NCI-H345 treated with DMSO at 0.1 percent for 48 hours (cell line): ENCODE results near the gene VEGFA.

ENCODE experiments used
- DNase-seq: peaks from one replicate; lab custom pipeline; 2025; ENCODE audit not compliant: unreplicated experiment; lab: John Stamatoyannopoulos, UW

Gene VEGFA

DNA sequence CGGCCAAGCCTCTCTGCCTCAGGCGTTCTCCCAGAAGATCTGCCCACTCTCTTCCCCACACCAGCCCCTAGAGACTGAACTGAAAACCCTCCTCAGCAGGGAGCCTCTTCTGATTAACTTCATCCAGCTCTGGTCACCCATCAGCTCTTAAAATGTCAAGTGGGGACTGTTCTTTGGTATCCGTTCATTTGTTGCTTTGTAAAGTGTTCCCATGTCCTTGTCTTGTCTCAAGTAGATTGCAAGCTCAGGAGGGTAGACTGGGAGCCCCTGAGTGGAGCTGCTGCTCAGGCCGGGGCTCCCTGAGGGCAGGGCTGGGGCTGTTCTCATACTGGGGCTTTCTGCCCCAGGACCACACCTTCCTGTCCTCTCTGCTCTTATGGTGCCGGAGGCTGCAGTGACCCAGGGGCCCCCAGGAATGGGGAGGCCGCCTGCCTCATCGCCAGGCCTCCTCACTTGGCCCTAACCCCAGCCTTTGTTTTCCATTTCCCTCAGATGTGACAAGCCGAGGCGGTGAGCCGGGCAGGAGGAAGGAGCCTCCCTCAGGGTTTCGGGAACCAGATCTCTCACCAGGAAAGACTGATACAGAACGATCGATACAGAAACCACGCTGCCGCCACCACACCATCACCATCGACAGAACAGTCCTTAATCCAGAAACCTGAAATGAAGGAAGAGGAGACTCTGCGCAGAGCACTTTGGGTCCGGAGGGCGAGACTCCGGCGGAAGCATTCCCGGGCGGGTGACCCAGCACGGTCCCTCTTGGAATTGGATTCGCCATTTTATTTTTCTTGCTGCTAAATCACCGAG lies 14.2 kb downstream of the VEGFA start:
- DNase-seq = no peak

DNA sequence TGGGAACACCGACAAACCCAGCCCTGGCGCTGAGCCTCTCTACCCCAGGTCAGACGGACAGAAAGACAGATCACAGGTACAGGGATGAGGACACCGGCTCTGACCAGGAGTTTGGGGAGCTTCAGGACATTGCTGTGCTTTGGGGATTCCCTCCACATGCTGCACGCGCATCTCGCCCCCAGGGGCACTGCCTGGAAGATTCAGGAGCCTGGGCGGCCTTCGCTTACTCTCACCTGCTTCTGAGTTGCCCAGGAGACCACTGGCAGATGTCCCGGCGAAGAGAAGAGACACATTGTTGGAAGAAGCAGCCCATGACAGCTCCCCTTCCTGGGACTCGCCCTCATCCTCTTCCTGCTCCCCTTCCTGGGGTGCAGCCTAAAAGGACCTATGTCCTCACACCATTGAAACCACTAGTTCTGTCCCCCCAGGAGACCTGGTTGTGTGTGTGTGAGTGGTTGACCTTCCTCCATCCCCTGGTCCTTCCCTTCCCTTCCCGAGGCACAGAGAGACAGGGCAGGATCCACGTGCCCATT lies 15.3 kb downstream of the VEGFA start:
- DNase-seq = no peak

DNA sequence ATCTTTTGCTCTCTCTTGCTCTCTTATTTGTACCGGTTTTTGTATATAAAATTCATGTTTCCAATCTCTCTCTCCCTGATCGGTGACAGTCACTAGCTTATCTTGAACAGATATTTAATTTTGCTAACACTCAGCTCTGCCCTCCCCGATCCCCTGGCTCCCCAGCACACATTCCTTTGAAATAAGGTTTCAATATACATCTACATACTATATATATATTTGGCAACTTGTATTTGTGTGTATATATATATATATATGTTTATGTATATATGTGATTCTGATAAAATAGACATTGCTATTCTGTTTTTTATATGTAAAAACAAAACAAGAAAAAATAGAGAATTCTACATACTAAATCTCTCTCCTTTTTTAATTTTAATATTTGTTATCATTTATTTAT lies 15.9 kb downstream of the VEGFA start:
- no peak for DNase-seq

DNA sequence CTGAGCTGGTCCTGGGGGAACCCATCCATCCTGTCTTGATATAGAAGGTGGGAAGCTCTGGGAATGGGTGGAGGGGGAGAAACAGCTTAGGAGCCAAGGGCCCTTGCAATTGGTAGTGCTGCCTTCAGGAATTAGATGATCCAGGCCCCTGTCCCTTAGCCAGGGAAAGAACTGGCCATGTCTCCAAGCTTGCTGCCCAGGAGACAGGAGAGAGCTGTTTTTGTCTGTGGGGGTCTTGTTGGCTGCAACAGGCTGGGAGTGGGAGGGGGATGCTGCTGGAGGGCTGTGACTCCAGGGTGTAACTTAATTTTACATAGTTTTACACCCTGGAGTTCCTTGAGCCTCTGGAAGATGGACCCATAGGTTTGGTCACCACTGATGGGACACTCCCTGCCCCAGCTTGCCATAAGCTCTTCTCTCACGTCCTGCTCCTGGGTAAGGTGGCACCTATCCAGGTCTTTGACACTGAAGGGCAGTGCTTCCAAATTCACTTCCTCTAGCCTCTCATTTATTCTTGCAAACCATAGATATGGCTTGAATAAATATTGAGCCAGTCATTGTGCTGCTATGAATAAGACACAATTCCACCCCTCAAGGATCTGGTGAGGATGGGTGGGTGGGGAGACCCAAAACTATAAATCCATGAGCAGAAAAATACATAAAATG lies 16.8 kb downstream of the VEGFA start:
- DNase-seq = no peak

DNA sequence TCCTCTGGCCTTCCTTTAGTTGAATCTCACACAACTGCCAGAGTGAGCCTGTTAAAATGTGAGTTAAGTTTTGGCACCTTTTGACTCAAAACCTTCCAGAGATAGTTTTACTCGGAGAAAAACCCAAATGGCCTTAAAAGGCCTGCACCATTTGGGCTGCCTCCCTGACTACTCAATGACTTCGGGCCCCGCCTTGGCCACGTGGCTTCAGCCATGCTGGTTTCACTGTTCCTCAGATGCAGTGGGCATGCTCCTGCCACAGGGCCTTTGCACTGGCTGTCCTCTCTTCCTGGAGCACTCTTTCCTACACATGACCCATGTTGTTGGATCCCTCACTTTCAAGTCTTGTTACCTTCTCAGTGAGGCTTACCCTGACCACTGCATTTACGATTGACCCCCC lies 18.3 kb downstream of the VEGFA start:
- DNase-seq = no peak

DNA sequence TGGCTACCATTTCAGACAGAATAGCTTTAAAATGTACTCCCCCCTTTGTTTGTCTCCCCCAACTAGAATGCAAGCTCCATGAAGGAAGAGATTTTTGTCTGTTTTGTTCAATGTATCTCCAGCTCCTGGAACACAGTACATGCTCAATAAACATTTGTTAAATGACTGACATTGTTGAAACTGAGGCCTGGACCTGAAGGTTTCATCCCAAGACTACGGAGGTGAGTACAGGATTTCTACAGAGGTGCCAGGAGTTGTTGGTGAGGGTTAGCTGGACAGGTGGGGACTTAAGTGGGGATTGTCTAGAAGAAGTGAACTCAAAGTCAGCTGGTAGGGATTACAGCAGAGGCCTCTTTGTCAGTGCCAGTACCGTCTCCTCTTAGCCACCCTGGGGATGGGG lies 19.4 kb downstream of the VEGFA start:
- no peak for DNase-seq

DNA sequence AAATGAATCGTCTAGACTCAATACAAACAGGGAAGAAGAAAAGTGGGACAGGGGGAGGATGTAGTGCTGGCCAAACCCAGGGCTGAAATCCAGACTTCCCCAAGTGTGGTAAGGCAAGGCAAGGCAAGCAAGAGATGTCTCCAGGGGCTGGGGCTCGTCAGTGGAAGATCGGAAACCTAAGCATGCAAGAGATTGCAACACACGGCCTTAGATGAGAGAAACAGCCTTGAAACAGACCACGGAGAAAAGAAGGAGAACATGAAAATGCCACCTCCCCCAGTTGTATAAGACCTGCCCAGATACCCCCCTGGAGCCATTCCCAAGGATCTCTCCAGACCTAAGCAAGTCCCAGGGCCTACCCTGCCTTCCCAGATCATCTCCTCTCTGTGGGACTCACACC lies 20.0 kb downstream of the VEGFA start:
- DNase-seq = no peak

DNA sequence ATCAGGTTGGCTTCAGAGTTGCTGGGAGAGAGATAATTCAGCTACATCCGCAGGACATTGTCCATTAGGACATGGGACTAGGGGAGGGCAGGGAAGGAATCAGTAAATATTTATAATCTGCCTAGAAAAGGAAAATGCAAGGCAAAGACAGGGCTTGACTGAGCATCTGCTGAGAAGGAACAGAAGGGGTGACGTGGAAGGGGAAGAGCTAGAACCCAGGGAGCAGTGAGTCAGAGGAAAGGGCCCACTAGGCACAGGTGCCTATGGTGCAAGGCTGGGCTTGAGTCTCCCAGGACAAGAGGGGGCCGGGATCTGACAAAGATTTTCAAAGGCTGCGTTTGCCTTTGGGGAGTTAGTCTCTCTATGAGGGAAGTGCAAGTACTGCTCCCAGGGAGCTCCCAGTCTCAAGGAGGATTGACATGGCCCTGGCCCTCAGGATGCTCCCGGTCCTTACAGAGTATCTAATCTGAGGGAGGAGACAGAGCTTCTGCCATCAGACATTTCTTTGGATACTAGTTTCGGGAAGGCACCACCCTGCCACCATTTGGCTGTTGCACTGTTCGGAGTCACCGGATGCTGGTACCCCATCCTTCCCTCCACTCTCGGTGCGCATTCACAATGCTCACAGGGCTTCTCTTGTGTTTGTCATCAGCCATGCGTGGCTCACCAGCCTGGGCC lies 21.9 kb downstream of the VEGFA start:
- no peak for DNase-seq

DNA sequence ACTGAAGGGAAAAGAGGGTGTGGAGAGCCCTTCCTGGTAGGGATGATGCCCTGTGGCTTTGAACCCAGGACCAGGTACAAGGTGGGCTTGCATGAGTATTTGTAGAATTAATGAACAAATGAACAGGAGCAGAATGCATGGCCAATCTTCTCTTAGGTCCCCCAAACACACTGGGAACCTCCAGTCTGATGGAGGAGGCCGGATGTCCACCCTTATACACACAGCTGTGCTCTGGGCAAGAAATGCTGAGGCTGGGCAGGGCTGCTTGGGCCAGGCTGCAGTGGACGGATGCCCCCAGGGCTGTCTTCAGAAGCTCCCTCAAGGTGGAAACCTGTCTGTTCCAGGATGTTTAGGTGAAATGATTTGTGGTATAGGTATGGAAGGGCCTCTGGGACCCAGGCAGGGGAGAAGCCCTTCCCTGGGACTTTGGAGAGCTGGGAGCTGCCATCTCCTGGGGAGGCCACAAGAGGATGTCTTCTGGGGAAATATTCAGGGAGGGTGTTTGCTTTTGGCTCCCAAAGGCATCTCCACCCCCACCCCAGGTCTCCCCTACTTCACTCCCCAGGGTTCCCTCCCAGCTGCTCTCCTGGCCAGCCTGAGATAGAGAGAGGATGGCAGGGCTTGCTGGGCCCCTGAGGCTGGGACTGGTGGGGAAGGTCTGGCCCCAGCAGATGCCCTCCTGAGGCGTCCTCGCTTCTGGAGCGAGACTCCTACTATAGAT lies 23.3 kb downstream of the VEGFA start:
- DNase-seq = no peak

DNA sequence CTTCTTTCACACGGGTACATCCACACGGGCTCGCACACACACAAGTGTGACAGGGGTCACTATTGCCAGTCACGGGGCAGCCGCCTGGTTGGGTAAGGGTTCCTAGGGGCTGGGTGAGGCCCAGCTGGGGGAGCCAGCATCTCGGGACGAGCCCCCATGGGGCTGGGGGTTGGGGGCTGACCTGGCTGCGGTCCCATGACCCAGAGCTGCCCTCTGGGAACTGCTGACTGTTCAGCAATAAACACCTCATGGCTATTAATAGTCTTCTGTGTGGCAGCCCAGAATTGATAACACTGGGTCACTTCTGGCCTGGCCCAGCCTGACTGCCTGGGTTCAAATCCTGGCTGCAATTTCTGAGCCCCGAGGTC lies 23.8 kb downstream of the VEGFA start:
- DNase-seq = no peak

DNA sequence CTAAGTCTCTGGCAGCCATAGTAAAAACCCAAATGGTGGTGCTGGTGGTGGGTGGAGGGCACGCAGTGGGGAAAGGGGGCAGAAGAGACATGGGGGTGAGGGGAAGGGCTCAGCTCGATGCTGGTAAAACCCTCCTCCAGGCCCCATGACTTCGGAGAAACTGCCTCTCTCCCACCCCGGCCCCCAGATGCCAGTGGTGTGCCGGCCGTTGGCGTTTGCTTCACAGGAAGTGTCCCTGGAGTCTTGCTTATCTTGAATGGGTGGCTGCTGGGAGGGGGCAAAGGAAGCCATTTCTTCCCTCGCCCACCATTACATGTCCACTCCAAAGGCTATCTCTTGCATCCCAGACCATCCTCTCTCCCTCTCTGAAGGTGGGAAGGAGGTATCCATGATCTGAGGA lies 25.4 kb downstream of the VEGFA start:
- DNase-seq = no peak

DNA sequence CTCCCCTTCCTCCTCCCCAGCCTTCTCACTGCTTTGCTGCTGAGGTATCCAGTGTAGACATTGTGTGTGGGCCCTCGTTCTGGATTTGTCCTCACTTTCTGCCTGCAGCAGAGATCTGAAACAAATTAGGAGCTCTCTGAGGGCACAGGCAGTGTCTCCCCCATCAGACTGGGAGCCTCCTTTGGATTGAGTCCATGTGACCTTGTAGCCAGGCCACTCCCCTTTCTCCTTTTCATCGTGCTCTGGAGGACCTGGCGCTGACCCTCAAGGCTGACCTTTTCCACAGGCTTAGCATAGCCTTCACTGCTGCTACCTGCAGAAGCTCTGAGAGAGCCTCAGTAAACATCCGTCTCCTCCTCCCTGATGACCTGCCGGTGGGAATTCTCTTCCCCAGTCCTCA lies 26.2 kb downstream of the VEGFA start:
- no peak for DNase-seq

DNA sequence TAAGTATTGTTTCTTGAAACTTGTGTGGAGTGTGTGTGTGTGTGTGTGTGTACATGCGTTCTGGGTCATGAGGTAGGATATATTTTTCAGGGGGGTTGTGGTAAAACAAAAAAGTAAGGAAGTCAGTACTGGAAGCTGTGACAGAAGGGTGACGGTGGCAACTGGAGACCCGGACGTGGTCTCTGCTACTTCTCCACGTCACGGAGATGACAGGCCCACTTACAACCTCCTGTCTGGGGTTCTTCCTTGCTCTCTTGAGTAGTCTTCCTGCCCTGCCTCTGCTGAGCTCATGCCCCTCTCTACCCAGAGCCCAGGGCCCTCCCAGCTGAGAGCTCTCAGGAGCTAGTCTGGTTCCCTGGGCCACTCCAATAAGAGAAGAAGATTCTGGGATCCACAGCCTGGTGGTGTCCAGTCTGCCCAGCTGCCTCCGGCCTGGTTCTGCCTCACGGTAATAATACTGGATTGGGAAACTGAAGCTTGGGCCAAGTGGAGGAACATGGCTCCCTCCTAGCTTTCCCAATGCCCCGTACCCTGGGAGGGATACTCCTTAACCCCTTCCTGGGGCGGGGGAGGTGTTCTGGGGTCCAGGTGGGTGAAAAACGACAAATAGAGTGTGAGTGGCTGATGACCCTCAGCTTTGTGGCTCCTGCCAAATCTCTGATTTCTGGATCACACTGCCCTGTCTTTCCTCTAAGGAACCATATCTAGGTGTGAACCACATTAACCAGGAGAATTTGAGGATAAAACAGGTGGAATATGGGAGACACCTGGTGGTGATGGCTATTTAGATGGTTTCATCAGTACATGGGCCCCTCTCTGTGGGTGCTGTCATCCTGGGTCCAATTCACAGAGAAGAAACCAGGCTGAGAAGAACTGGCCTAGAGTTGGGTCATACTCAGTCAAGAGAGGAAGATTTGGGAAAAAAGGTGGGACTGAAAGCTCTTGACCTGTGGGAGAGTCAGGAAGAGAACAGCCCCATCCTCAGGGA lies 27.2 kb downstream of the VEGFA start:
- DNase-seq = no peak

DNA sequence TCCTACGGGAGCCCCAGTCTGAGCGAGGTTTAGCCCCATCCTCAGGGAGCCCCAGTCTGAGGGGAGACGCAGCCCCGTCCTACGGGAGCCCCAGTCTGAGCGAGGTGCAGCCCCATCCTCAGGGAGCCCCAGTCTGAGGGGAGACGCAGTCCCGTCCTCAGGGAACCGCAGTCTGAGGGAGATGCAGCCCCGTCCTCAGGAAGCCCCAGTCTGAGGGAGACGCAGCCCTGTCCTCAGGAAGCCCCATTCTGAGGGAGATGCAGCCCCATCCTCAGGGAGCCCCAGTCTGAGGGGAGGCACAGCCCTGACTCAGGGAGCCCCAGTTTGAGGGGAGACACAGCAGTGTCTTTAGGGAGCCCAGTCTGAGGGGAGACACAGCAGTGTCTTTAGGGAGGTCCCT lies 27.9 kb downstream of the VEGFA start:
- no peak for DNase-seq

DNA sequence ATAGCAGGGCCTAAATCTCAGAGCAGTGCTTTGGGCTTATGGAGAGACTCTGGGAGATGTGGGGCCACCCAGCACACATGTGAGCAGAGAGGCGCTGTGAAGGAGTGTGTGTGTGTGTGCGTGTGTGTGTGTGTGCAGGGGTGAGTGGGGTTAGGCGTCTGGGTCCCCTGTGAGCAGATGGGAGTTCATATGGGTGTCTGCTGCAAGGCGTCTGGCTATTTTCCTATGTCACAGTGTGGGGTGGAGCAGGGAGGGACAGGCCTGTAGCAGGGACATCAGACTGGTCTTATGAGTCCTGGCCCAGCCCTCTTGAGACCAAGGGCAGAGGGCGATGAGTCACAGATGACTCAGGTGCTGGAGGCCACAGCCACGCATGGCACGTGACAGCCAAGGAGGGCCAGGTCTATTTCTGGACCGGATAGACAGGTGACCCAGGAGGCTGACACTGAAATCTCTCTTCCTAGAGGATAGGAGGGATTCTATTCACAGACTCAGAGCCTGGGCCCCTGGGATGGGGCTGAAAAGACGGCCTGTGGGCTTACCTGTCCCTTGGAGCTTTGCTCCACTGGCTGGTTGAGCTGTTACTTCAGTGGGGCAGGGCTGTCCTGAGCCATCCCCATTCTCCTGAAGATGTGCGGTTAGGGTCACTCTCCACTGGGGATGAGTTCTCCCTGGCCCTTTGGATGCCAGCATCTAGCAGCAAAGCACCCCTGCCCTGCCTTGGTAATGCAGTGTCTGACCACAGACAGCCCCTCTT lies 28.9 kb downstream of the VEGFA start:
- no peak for DNase-seq

DNA sequence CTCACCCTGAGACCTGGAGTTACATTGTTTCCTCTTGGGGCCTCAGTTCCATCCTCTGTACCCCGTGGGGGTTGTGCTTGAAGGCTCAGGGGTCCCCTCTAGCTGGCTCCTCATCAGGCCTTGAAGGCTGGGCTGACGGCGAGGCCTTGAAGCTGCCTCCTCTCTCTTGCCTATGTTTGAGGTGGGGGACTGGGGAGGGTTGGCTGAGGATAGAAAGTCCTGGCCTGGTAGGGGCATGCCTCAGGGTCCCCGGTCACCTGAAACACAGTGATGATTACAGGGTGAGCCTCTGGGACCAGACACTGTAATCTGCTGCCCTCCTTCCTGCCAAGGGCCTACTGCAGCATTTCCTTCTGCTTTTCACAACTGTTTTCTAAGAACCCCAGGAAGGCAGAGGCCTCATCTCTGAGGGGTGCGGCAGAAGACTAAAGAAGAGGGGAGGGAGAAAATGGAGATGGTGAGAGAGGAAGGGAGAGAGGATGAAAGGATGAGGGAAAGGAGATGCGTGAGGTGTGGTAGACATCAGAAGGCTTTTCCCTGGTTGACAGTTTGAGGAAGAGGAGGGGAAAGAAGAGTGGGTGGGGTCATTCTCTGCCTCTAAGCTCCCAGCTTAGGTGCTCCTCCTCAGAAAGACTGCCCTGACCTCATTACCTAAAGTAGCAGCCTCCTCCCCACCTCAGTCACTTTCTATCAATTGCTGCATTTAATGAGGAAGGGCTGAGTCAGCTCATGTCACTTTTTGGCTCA lies 29.7 kb downstream of the VEGFA start:
- DNase-seq = no peak

DNA sequence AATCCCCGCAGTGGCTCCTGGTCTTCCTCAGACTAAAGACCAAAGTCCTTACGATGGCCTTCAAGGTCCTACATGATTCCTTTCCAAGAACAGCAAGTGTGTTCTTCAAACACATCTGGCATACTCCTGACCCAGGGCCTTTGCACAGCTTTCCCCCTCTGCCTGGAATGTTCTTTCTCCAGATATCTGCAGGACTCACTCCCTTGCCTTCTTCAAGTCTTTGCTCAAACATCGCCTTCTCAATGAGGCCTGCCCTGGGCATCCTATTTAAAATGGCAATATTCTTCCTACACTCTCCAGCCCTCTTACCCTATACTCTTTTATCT lies 30.2 kb downstream of the VEGFA start:
- no peak for DNase-seq

DNA sequence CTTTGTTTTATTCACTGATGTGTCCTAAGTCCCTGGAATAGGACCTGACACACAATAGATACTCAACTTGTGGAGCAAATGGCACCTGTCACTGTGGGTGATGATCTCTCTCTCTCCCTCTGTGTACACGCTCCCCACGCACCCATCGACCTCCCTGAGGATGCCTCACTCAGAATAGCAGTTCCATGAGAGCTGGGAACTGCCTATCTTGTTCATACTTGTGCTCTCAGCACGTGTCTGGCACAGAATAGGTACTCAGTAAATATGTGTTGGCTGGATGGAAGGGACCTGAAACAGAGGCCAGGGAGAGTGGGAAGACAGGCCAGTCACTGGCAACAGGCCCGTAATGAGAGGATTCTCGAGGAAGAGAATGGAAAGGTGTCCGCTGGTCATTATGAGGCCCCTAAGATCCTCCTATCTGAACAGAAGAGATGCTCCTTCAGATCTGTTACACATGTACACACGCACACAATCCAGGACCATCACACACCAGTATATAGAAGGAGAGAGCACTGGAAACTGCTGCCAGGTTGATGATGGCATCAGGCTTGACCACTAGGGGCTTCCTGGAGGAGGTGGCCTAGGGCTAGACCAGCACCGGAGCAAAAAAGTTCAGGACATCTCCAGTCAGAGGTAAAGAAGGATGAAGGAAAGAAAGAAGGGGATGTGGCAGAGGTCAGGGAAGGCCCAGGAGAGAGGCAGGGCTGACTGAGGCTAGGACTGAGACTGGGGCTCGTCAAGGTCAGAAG lies 30.9 kb downstream of the VEGFA start:
- no peak for DNase-seq
